NCI-H2196 treated with DMSO at 0.1 percent for 48 hours (cell line): Measurements from ENCODE around the gene MC4R.
"Not testable (repeated sequence)": the region's sequence is repeated elsewhere in the genome, so short reads cannot be mapped to it uniquely, and the experiment has no call there.

Source experiments
- DNase-seq: peaks from one replicate; lab custom pipeline; 2025; ENCODE audit not compliant: unreplicated experiment; lab: John Stamatoyannopoulos, UW

Gene MC4R

DNA sequence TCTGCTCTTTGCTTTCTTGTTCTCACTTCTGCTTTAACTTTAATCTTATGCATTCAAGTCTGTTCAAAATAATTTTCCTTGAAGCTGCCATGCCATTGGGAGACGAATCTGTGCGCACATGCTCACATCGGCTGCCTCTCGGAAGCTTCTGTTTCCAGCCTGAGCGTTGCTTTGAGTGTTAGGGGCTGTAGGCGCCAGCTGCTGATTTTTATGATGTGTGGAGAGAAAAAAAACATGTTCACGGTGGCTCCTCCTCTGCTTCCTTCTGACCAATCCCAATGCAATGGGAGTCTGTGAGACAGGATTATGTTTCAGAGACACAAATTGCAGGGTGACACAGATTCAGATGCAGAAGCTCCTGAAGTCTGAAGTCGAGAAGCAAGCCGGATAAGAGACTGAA lies at the start of gene MC4R:
Gene MC4R, minus strand, starts transcription at position 180 of the 400 bp plus-strand sequence. CDS start 426 bp downstream, outside the sequence.
- DNase-seq = peak; percentile 42

- not testable (repeated sequence) for DNase-seq
These were observed 49.7 kb upstream of the MC4R start for GRCh38 chr18:60422306-60422705.

DNA sequence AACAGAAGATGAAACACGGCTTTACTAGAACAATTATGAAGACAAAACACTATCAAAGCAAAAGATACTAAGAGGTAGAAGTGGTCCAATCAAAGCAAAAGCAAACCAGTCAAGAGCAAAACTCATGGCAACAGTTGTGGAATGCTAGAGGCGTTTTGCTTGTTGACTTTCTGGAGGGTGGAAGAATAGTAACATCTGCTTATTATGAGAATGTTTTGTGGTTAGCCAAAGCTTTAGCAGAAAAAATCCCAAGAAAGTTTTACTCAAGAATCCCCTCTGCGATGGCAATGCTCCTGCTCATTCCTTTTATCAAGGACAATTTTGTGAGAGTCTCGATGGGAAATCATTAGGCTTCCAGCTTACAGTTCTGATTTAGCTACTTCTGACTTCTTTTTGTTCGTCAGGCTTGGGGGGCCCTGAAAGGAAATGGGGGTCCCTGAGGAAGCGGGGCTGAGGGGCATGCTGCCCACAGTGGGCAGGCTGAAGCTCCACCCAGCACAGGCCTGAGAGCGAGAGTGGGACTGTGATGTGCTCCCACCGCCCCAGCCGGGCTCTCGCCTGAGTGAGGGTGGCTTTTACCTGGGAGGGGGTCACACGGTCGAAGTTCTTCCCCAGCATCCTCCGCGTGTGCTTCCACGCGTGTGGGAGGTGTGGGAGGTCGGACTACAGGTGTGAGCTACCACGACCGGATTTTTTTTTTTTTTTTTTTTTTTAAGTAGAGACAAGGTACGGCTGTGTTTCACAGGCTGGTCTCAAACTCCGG lies 49.0 kb upstream of the MC4R start:
- DNase-seq = no peak

- DNase-seq = no peak
These were observed 45.4 kb upstream of the MC4R start for GRCh38 chr18:60417946-60418345.

DNA sequence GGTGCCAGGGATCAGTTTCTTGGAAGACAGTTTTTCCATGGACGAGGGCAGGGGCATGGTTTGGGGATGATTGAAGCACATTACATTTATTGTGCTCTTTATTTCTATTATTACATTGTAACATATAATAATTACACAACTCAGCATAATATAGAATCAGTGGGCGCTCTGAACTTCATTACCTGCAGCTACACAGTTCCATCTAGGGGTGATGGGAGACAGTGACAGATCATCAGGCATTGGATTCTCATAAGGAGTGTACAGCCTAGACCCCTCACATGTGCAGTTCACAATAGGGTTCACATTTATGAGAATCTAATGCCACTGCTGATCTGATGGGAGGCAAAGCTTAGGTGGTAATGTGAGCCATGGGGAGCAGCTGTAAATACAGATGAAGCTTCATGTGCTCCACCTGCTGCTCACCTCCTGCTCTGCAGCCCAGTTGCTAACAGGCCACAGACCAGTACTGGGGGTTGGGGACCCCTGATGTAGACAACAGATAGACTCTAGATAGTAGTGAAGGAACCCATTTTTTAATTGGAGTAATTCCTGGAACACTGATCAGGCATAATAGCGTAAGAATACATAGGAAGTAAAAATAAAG lies 41.5 kb upstream of the MC4R start:
- no peak for DNase-seq

DNA sequence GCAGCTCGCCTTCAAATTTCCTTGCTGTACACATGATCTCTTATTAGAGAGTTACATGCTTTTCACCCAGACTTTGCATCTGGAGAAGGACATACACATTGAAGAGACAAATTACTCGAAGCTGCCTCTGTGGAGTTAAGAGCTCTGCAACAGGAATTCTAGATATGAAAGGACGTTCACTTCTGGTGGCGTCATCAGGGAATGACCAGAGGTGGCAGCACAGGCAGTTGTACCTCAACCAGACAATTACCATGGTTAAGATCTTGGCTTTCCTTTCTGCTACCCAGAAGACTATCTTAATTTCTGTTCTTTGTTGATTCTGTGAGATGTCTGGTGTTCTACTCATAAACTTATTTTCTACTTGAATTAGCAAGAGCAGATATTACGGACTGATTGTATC lies 39.1 kb upstream of the MC4R start:
- DNase-seq = no peak

DNA sequence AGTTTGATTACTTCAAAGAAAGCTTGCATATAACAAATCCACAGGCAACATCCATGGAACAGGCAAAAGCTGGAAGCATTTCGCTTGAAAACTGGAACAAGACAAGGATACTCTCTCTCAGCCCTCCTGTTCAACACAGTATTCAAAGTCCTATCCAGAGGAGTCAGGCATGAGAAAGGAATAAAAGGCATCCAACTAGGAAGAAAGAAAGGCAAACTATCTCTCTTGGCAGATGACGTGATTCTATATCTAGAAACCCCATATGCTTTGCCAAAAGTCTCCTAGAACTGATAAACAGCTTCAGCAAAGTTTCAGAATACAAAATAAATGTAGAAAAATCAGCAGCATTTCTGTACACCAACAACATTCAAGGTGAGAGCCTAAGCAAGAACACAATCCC lies 34.1 kb upstream of the MC4R start:
- no peak for DNase-seq

GRCh38 chr18:60404486-60405085 lies 32.0 kb upstream of the MC4R start:
- no peak for DNase-seq

DNA sequence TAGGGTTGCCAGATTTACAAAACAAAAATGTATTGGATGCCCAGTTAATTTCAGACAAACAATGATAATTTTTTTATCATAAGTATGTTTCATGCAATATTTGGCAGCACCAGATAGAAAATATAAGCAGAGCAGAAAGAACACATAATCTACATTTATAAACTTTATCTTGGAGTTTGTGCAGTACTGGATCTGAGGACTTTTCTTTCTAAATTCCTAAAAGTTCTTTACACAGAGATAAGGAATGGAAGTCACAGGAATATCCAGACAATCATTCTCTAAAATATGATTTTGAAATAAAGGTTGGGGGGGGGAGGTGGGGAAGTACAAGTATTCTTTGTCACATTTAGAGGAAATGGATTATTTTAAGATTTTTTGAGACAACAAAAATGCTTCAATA lies 28.8 kb upstream of the MC4R start:
- DNase-seq = no peak

DNA sequence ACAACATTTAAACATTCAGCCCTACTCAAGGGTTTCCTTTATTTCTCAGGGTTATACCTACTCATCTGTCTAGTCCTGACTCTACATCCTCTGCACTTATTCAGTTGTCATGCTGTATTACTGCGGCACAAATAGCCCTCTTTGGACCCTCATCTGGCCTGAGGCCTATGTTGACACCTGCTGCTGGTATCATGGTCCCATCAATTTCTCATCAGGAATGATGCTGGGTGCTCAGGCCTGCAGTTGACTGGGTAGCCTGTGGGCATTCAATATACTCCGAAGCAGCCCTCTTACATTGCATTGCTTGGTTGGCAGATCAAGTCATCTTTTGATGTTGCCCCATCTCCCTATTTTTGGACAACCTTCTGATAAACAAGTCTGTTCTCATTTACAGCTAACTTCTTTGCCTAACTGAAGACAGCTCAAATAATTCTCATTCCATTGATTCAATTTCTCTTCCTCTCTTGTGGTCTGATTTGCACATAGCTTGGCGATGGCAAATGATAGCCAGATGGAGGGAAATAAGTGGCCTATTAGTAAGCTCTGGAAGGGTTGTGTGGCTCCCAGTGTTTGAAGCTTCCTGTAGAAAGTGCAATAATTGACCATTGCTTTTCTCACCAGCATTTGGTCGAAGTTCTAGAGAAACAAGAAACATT lies 19.1 kb upstream of the MC4R start:
- DNase-seq = no peak

GRCh38 chr18:60389314-60389713 lies 16.7 kb upstream of the MC4R start:
- DNase-seq = no peak

GRCh38 chr18:60385693-60386092 lies 13.1 kb upstream of the MC4R start:
- no peak for DNase-seq

DNA sequence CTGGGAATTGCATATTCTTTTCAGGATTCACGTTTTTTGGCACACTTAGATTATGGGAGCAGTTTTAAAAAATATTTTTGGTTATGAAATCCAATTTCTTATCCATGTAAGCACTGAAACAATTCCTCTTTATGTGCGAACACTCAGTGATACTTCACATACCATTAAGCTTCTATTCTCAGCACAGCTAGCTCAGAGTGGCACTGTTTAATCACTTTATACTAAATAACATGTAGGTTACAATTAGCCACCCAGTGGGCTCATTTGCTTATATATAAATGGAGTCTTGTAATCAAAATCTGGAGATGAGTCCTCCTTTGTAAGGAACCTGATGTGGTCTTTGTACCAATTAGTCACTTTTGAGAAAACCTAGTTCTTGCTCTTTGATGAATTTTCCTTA lies 11.3 kb upstream of the MC4R start:
- no peak for DNase-seq

- no peak for DNase-seq
These were observed 5.3 kb upstream of the MC4R start for GRCh38 chr18:60377778-60378469.

- DNase-seq = no peak
These were observed 443 bp downstream of the MC4R start for GRCh38 chr18:60372132-60372531.

DNA sequence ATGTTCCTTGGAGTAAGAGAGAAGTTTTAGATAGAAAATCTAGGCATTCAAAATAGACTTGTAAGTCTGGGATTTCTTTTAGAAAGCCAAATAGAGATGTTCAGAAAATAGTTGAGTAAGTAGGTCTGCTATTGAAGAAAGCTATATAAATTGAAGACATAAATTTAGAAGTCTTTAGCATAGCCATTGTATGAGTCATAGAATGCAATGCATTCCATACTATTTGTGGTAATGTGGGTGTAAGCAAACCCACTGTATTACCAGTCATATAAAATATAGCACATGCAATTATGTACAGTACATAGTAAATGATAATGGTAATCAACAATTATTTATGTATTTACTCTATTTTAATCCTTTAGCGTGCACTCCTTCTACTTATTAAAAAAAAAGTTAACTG lies 14.1 kb downstream of the MC4R start:
- no peak for DNase-seq

DNA sequence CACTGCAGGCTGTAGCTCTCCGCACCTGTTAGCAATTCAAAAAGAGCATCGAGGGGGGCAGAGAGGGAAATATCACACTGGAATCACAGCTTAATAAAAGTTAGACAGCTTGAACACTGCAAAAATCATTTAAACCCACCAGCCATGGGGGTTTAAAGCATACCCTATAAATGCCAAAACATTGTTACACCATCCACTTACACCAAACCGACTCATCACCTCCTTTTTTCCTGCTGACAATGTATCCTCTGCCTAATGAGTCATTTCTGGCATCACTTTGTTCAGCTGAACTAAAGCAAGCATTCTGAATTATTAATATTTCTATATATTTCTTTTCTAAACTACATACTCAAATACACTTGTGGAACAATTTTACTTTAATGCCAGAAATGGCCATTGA lies 21.6 kb downstream of the MC4R start:
- no peak for DNase-seq

DNA sequence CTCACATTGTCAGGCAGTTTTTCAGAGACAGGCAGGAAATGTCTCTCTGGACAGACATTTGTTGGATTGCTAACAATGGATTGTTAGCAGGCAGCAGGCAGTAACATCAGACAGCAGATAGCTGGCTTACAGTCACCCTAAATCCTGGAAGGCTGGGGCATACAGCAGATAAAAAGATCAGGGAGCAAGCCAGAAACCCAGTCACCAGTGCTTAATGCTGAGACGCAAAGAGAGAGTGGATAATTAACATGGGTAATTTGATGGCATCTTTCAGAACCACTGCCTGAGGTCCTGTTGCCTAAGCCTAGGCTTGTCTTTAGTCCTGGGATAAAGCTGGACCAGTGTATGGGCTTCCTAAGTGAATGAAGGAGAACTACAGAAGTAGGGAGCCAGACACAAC lies 22.4 kb downstream of the MC4R start:
- DNase-seq = no peak

GRCh38 chr18:60347526-60348045 lies 25.0 kb downstream of the MC4R start:
- DNase-seq = no peak

DNA sequence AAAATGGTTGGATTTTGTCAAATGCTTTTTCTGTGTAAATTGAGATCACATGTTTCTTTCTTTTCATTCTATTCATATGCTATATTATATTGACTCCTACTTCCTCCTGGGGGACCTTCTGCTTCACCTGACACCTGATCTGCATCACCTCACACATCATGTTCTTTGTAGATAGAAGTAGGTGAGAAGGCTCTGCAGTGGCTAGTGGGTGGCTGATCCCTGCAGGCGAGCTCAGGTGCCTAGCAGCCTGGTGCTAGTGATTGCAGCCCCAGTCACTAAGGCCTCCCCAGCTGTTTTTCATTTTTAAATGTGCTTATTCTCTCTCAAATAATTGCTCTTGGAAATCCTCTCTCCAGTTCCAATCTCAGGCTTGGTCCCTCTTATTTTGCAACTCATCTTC lies 33.6 kb downstream of the MC4R start:
- no peak for DNase-seq

GRCh38 chr18:60331890-60332289 lies 40.7 kb downstream of the MC4R start:
- DNase-seq = no peak
